GM12865 (cell line): ENCODE results near the gene SIAH3.

Experiments used
- DNase-seq: peaks from one replicate; pipeline ENCODE4 v3.0.0; 2010; ENCODE audit warnings: low read depth
- H3K4me3 ChIP-seq: 2 replicates; pipeline ENCODE4 v1.5.1; 2011; ENCODE audit warnings: mild to moderate bottlenecking, low read depth, low read length, control low read depth
- TF ChIP-seq, protein P1 (sequence below): IDR thresholded peaks from 2 replicates; pipeline ENCODE4 v1.5.1; 2011; ENCODE audit warnings: low read length, control low read depth, low read depth, inconsistent platforms; ENCODE audit not compliant: insufficient read depth; ENCODE audit errors: missing control alignments

Gene SIAH3

DNA sequence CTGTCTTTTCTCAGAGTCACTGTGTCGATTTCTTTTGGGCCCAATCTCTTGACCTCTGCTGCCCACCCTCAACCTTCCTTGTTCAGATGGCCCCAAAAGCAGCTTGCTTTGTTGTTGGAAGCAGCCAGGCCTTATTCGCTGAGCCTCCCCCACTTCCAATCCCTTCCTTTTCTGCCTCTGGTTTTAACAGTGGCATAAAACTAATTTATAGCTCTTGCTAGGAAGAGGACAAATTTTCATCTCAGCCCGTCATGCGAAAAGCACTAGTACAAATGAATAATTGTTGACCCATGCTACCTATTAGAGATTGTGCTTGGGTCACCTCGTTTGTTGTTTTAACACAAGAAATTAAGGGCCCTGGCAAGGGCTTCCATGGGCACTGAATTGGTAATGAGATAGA is 51.1 kb downstream of the SIAH3 start:
- TF ChIP-seq, protein P1, sequence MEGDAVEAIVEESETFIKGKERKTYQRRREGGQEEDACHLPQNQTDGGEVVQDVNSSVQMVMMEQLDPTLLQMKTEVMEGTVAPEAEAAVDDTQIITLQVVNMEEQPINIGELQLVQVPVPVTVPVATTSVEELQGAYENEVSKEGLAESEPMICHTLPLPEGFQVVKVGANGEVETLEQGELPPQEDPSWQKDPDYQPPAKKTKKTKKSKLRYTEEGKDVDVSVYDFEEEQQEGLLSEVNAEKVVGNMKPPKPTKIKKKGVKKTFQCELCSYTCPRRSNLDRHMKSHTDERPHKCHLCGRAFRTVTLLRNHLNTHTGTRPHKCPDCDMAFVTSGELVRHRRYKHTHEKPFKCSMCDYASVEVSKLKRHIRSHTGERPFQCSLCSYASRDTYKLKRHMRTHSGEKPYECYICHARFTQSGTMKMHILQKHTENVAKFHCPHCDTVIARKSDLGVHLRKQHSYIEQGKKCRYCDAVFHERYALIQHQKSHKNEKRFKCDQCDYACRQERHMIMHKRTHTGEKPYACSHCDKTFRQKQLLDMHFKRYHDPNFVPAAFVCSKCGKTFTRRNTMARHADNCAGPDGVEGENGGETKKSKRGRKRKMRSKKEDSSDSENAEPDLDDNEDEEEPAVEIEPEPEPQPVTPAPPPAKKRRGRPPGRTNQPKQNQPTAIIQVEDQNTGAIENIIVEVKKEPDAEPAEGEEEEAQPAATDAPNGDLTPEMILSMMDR, result no peak
- no peak overlapping the region for H3K4me3 ChIP-seq
- no peak for DNase-seq

DNA sequence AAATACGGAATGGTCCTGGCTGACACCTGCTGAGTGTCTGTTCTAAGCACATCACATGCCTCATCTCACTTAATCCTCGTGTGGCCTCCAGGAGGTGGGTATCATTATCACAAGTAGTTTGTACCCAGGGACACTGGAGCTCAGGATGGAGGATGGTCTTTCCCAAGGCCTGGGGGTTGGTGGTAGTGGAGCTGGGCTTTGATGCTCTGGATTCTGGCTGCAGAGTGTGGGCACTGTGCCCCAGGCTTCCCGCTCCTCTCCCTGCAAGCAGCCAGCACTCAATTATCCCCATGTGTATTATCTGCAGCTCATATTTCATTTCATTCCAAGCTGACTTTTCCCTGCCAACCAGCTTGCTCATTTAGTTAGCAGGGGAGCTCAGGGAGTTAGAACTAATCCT is 52.1 kb downstream of the SIAH3 start:
- TF ChIP-seq, protein P1, result no peak

GRCh38 chr13:45798851-45799250 is 52.7 kb downstream of the SIAH3 start:
- H3K4me3 ChIP-seq, result no peak overlapping the region
- no peak for DNase-seq
- TF ChIP-seq, protein P1, result no peak

More for the DNA sequence above, 52.1 kb downstream of the SIAH3 start:
- DNase-seq, result no peak
- H3K4me3 ChIP-seq, result no peak overlapping the region

DNA sequence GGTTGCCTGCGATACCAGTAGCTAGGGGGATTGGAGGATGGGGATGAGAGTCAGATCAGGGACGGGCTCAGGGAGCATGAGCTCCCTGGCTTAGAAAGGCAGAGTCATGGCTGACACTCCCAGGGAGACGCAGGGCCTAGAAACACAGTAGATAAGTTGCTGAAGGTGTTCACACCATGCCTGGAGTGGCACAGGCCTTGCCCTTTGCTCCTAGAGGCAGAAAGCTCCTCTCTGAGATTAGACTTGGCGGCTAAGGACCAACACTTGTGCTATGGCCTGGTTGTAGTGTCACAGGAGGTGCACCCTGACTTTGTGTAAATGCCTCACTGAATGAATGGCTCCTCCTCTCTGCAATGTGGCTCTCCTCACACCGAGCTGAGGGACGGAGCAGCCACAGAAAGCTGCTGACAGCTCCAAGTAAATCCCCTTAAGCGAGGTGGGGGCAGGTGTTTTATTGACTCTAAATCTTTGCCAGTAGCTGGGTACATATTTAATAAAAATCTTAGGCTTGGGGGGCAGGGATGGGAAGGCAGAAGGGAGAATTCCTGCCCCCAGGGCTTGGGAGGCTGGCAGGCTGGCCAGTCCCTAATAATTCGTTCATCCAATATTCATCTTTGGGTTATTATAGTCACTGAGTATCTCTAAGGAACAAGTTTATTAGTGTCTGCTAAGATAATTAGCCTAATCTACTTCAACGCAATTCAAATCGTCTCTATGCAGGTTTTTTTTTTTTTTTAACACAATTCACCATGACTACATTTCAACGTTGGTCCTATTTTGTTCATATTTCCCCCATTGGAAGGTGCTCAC is 54.9 kb downstream of the SIAH3 start:
- no peak for DNase-seq
- H3K4me3 ChIP-seq, result no peak overlapping the region
- TF ChIP-seq, protein P1, result no peak

DNA sequence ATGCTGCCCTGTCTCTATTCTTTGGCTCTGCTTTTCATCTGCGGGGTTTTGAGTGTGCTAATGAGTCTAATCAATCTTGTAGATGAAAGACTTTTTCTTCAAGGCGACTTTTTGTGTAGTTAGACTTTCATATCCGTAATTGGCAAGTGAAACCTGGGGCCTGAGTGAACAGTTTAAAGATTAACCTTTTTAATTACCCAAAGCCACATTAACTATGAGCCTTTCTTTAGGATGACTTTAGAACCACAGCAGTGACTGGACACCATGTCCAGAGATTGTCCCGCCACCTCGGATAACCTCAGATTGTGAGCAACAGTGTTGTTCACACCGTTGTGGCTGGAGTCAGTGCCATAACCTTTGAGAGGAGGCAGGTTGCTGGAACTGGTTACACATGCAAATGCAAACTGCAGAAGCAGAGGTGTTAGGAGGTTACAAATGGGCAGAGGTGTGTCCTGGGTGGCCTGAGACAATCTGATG is 58.7 kb downstream of the SIAH3 start:
- no peak for DNase-seq
- no peak overlapping the region for H3K4me3 ChIP-seq
- TF ChIP-seq, protein P1, result no peak

DNA sequence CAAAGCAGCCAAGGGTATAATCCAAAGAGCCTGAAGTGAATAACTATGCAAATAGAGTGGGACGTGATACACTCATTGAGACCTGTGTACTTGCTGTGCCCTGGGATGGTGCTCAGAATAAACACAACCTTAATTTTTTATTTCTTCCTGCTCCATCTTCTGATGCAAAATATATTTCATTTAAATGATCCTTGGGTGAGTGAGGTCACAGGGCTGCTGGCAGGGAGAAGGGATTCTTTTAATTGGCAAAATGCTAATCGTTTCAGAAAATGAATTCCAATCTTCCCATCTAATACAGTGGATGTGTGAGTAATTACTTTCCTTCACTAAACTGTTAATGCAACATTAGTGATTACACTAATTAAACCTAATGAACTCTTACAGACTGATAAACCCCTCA is 63.5 kb downstream of the SIAH3 start:
- TF ChIP-seq, protein P1, result no peak
- no peak overlapping the region for H3K4me3 ChIP-seq
- no peak for DNase-seq

DNA sequence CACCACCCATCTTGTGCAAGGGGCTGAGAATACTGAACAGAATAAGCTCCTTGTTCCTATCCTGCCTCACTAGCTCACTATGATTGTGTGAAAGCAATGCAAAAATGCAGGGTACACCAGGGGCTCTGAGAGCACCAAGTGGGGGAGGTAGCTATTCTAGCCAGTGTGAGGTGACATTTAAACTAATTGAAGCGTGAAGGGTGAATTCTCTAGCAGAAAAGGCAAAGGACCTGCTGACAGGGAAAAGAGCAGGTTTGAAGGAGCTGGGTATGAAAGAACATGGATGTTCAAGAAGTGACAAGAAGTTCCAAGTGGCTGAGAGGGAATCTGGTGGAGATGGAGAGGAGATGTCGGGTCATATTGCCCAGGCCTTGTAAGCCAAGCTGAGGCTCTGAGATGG is 64.2 kb downstream of the SIAH3 start:
- no peak overlapping the region for H3K4me3 ChIP-seq
- DNase-seq, result no peak
- TF ChIP-seq, protein P1, result no peak
